Measurements from ENCODE around the gene BEND5.

Gene BEND5

GRCh38 chr1:48776393-48777218 lies at the start of gene BEND5:
BEND5 (minus strand) TSS chr1:48776891; CDS start chr1:48776831, 60 bp downstream.
- DNase-seq = peak; percentile 46

- DNase-seq = no peak
Observed at GRCh38 chr1:48823168-48823567, 46.5 kb upstream of the BEND5 start.

- no peak for DNase-seq
Observed at GRCh38 chr1:48820491-48820890, 43.8 kb upstream of the BEND5 start.

GRCh38 chr1:48817505-48818114 lies 40.9 kb upstream of the BEND5 start:
- DNase-seq = no peak

GRCh38 chr1:48810740-48811139 lies 34.0 kb upstream of the BEND5 start:
- DNase-seq = no peak

GRCh38 chr1:48808496-48808895 lies 31.8 kb upstream of the BEND5 start:
- DNase-seq = no peak

- DNase-seq = no peak
Observed at GRCh38 chr1:48807554-48808260, 31.0 kb upstream of the BEND5 start.

GRCh38 chr1:48803474-48803873 lies 26.8 kb upstream of the BEND5 start:
- DNase-seq = no peak

GRCh38 chr1:48794816-48795215 lies 18.1 kb upstream of the BEND5 start:
- no peak for DNase-seq

GRCh38 chr1:48793863-48794262 lies 17.2 kb upstream of the BEND5 start:
- no peak for DNase-seq

- no peak for DNase-seq
Observed at GRCh38 chr1:48792961-48793360, 16.3 kb upstream of the BEND5 start.

GRCh38 chr1:48790397-48790796 lies 13.7 kb upstream of the BEND5 start:
- no peak for DNase-seq

GRCh38 chr1:48789903-48790302 lies 13.2 kb upstream of the BEND5 start:
- DNase-seq = no peak

GRCh38 chr1:48785869-48786268 lies 9.2 kb upstream of the BEND5 start:
- DNase-seq = no peak

GRCh38 chr1:48784301-48784700 lies 7.6 kb upstream of the BEND5 start:
- no peak for DNase-seq

GRCh38 chr1:48777219-48777895 lies 666 bp upstream of the BEND5 start:
- no peak for DNase-seq

GRCh38 chr1:48775831-48776392 lies 779 bp downstream of the BEND5 start:
- DNase-seq = no peak

- DNase-seq = no peak
Observed at GRCh38 chr1:48773133-48773532, 3.6 kb downstream of the BEND5 start.

GRCh38 chr1:48772211-48772610 lies 4.5 kb downstream of the BEND5 start:
- no peak for DNase-seq

- no peak for DNase-seq
Observed at GRCh38 chr1:48771561-48771960, 5.1 kb downstream of the BEND5 start.

- DNase-seq = no peak
Observed at GRCh38 chr1:48767975-48768510, 8.6 kb downstream of the BEND5 start.

- DNase-seq = no peak
Observed at GRCh38 chr1:48765335-48765734, 11.4 kb downstream of the BEND5 start.

- DNase-seq = no peak
Observed at GRCh38 chr1:48761986-48762385, 14.7 kb downstream of the BEND5 start.
